NCI-H1417 treated with DMSO at 0.1 percent for 48 hours (cell line): ENCODE data around the gene INTS15.
"Not testable (repeated sequence)": the region's sequence is repeated elsewhere in the genome, so short reads cannot be mapped to it uniquely, and the experiment has no call there.

Experiments
- DNase-seq: peaks from one replicate; lab custom pipeline; 2025; lab: John Stamatoyannopoulos, UW

Gene INTS15

DNA sequence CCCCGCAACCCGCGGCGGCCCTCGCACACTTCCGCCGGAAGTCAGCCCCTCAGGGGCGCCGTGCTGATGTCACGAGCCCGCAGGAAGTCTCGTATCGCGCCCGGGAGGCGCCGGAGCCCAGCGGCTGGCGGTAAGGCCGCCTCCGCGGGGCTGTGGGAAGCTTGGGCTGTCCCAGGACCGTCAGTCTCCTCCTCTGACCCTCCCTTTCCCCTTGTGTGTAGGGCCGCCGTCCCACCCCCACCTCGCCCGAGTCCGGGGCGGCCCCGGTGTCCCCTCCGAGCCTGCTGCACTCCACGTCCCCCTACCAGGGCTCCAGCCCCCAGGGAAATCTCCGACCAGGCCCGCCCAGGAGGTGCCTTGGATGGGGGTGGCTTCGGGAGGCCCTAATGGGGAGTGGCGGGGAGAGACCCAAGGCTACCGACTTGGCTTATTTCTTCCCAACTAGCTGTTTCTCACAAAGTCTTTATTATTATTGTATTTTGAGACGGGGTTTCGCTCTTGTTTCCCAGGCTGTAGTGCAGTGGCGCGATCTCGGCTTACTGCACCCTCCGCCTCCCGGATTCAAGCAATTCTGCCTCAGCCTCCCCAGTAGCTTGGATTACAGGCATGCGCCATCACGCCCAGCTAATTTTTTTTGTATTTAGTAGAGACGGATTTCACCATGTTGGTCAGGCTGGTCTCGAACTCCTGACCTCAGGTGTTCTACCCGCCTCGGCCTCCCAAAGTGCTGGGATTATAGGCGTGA lies 12.3 kb upstream of the INTS15 start, which contains the start of gene ZDHHC4:
ZDHHC4 (plus strand) TSS at position 86 of the 745 bp plus-strand sequence. CDS start 3,108 bp downstream, outside the sequence.
- DNase-seq = peak; percentile 39

DNA sequence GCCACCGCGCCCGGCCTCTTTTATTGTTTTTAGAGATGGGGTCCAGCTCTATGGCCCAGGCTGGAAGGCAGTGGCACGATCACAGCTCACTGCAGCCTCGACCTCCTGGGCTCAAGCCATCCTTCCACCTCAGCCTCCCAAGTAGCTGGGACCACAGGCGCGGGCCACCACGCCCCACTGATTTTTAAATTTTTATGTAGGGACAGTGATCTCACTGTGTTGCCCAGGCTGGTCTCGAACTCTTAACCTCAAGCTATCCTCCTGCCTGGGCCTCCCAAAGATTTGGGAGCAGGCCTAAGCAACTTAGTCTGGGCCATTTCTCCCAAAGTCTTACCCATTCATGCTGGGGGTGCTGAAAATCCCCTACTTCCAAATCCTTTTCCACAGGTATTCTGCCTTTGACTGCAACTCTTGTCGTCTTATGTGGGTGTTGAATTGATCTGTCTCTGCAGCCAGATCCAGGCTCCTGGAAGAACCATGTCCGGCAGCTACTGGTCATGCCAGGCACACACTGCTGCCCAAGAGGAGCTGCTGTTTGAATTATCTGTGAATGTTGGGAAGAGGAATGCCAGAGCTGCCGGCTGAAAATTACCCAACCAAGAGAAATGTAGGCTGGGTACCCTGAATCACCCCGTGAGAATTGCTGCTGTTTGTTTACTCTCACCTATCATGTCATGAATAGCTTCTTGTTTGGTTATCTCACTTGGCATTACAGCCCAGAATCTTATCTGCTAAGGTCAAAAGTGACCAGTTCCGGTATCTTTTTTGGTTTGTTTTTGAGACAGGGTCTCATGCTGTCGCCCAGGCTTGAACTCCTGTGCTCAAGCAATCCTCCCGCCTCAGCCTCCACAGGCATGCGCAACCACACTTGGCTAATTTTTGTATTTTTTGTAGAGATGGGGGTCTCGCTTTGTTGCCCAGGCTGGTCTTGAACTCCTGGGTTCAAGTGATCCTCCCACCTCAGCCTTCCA lies 11.4 kb upstream of the INTS15 start:
- no peak for DNase-seq

DNA sequence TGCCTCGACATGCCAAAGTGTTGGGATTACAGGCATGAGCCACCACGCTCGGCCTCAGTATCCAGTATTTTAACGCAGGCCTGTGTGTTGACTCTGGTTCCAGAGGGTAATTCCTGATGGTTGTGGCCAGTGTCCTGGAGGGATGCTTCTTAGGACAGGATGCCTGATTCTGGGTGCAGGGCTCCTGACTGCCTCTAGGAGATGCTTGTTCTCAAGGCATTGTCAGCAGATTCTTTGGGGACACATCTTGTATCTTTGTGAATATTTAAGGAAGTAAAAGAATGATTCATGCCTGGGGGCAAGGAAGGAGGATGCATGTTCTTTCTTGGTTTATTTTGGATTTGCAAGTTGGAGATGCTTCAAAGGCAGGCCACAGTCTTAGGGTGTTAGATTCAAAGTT lies 10.4 kb upstream of the INTS15 start:
- no peak for DNase-seq

DNA sequence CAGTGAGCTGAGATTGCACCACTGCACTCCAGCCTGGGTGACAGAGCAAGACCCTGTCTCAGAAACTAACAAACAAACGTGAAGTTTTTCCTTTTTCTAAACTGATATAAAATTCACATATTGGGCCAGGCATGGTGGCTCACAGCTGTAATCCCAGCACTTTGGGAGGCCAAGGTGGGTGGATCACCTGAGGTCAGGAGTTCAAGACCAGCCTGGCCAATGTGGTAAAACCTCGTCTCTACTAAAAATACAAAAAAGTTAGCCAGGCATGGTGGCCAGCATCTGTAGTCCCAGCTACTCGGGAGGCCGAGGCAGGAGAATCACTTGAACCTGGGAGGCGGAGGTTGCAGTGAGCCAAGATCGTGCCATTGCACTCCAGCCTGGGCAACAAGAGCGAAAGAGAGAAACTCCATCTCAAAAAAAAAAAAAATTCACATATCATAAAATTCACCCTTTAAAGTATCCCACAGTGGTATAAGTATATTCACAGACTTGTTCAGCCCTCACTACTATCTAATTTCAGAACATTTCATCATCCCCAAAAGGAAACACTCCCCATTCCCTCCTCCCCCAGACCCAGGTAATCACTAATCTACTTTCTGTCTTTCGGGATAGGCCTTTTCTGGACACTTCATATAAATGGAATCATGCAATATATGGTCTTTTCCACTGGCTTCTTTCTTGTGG lies 3.9 kb upstream of the INTS15 start:
- DNase-seq = not testable (repeated sequence)

DNA sequence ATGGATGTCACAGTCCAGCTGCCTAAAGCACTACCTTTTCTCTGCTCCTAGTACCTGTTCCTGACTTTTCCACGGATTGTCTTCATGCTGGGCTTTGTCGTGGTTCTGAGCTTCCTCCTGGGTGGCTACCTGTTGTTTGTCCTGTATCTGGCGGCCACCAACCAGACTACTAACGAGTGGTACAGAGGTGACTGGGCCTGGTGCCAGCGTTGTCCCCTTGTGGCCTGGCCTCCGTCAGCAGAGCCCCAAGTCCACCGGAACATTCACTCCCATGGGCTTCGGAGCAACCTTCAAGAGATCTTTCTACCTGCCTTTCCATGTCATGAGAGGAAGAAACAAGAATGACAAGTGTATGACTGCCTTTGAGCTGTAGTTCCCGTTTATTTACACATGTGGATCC lies 1.3 kb upstream of the INTS15 start:
- DNase-seq = no peak

DNA sequence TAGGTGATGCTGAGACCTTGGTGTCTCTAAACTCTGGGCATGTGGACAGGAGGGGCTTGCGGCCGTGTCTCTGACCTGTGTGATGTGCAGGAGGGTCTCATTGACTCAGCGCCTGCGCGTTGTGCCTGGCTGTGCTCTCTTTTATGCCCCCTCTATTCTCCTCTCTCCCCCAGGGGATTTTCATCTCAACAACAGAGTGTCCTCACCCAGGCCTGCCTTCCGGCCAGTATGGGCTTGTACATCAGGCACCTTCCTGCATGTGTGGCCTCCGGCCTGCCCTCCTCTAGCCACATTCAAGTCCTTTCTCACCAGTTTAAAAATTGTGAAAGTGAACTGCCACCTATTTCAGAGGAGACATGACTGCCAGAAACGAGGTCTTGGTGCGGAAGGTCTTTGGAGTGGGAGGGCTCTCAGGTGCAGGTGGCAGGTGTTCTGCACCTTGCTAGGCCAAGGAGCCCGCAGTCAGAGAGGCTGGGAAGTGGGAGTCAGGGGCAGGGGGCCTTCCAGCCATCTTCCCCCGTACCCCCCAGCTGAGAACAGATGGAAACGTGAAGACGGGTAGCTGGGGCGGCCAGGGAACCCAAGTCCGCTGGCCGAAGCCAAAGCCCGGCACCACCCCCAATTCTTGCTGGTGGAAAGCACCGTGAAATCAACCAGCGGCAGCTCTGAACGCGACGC lies 531 bp upstream of the INTS15 start:
- no peak for DNase-seq

DNA sequence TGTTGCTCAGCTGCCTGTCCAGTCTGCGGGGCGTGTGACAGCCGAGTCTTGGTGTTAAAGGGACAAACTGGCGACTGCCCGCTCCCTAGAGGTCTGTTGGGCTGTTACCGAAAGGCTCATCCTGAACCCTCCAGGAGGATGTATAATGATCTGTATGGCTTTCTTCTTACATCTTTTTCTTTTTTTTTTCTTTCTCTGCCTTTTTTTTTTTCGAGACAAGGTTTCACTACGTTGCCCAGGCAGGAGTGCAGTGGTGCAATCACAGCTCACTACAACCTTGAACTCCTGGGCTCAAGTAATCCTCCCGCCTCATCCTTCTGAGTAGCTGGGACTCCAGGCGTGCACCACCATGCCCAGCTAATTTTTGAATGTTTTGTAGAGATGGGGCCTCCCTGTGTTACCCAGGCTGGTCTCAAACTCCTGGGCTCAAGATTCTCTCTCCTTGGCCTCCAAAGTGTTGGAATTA lies 857 bp downstream of the INTS15 start:
- DNase-seq = no peak

DNA sequence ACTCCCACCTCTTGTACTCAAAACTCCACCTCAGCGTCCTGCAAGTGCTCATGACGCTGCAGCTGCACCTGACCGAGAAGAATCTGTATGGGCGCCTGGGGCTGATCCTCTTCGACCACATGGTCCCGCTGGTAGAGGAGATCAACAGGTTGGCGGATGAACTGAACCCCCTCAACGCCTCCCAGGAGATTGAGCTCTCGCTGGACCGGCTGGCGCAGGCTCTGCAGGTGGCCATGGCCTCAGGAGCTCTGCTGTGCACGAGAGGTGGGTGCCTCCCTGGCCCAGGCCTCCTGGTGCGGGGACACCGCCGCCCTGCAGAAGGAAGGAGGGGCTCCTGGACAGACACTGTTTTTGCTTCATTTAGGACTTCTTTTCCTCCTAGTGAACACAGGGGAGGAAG lies 10.3 kb downstream of the INTS15 start:
- no peak for DNase-seq

DNA sequence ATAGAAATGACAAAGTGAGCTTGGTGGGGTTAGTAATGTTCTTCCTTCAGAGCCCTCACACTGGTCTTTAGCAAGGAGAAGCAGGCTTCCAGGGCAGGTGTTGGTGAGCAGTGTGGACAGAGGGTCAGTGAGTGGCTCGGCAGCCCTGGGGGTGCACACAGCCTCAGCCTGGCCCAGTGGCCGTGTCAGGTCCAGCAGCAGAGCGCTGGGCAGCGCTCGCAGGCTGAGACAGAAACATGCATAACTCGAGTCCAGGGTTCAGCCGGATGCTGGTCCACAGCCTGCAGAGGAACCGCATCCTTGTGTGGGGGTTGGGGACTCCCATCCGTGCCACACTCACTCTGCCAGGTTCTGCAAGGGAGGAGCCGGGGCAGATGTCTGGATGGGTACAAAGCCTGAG lies 14.6 kb downstream of the INTS15 start:
- no peak for DNase-seq

DNA sequence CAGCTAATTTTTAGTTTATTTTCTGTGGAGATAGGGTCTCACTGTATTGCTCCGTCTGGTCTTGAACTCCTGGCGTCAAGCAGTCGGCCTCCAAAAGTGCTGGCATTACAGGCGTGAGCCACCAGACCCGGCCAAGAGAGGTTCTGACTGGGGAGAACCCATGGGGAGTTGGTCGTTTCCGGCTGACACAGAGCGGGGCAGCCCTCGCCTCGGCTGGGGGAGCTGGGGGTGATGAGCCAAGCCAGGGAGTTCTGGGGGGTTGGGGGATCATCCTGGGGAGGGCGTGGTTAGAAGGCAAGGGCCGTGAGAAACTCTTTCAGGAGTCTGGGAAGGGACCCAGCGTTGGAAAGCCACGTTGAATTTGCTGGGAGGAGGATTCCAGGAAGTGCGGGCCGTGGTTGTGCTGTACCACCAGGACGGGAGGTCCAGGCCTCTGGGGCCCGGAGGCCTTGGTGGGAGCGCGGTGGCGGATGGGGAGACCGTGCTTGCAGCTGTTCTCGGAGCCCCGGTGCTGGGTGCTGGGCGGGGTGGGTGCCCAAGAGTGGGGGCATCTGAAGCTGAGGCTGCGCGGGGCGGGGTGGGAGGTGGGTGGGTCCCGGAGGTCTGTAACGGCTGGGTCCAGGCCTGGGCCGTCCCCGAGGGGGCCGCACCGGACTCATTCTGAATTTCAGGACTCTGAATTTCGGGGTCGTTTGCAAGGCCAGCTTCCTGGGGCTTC lies 17.2 kb downstream of the INTS15 start:
- DNase-seq = no peak

DNA sequence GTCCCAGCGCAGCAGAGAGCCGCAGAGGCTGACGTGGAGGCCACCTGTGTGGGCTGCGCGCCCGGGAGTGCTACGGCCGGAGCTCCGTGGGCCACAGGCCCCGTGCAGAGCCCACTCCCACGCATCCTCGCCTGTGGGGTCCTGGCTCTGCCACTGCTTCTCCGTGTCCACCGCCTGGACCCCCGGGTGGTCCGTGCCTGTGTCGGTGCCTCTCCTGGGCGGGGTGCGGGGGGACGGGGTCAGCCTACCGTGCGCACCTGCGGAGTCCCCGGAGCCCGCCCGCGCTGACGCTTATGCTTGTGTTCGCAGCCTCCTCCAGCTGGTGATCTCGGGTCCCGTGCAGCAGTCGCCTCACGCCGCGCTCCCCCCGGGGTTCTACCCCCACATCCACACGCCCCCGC lies 17.8 kb downstream of the INTS15 start:
- DNase-seq = no peak

DNA sequence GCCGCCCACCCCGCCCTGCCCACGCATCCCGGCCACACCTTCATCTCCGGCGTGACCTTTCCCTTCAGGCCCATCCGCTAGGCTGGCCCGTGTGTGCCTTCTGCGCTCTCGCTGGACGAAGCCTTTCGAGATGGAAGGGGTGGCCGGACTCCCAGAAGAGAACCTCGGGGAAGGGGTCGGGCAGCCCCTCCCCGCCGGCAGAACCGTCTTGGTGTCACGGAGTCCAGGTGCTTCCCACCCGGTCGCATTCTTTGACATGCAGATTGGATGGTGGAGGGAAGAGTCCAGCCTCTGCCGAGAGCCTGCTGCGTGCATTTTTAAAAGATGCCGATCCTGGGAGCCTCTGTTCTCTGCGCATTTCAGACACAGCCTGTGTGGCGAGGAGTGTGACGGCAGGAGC lies 18.3 kb downstream of the INTS15 start:
- no peak for DNase-seq

DNA sequence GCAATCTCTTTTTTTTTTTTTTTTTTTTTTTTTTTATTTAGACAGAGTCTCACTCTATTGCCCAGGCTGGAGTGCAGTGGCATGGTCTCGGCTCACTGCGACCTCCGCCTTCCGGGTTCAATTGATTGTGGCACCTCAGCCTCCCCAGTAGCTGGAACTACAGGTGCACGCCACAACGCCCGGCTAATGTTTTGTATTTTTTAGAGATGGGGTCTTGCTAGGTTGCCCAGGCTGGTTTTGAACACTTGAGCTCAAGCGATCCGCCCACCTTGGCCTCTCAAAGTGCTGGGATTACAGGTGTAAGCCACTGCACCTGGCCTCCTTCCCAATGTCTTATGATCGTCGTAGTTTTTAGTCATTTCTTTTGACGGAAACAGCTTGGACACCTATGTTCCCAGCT lies 19.0 kb downstream of the INTS15 start:
- DNase-seq = no peak

DNA sequence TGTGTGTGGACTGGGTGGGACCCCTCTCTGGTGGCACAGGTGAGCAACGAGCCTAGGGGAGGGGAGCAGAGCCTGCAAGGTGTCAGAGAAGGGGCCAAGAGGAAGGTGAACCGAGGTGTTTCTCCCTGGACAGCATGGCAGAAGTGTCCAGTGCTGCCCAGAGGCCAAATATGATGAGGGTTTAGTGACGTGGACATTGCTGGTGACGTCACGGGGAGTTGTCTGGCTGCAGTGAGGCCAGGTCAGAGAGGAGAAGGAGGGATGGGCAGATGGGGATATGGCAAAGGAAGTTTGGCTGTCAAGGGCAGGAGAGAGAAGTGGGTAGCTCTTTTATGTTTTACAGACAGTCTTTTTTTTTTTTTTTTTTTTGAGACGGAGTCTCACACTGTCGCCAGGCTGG lies 23.0 kb downstream of the INTS15 start:
- no peak for DNase-seq

DNA sequence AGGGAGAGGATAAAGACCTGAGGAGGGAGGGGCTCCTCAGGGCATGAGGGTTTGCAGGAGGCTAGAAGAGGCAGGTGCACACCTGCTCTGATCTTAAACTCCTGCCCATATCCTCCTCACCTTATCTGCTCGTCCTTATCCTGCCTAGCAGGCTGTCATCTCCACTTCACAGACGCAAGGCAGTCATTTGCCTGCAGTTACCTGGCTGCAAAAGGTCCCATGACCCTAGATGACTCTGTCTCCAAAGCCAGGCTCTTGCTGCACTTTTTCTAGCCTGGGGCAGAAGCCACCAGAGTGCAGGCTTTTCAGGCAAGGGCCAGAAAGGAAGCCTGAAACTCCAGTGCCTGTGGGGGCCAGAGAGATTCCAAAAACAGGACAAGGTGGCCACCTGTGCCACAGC lies 23.9 kb downstream of the INTS15 start:
- no peak for DNase-seq

DNA sequence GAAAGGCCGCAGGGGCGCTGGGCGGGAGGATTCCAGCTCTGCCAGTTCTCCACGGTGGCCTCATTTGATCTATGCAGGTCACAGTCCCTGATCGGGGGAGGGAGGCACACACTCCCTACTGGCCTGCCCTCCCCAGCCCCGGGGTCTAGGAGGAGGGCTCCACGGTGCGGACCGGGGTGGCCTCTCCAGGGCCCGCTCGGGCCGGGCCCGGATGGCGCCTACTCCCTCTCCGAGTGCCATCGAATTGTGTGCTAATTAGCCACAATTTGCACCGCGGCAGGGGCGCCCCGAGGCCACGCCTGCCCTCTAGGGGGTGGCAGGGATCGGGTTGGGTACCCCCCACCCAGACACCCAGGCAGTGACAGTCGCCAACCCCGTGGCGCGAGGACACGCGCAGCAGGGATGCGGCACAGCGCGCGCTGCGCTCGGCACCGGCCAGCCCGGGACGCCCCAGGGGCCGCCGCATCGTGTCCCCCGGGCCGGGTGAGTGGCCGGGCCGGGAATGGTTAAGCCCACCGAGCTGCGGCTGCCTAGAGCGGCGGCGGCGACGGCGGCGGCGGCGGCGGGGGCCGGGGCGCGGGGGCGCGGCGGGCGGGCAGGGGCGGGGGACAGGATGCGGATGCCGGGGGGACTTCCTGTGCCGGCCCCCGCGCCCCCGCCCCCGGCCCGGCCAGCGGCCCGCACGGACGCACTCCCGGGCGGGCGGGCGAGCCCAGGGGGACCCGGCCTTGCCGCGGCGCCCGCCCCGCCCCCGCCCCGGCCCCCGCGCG lies 25.3 kb downstream of the INTS15 start, which contains the start of gene ZNF853:
ZNF853 (plus strand) TSS at position 658 of the 770 bp plus-strand sequence. CDS start 565 bp downstream, outside the sequence.
- no peak for DNase-seq

DNA sequence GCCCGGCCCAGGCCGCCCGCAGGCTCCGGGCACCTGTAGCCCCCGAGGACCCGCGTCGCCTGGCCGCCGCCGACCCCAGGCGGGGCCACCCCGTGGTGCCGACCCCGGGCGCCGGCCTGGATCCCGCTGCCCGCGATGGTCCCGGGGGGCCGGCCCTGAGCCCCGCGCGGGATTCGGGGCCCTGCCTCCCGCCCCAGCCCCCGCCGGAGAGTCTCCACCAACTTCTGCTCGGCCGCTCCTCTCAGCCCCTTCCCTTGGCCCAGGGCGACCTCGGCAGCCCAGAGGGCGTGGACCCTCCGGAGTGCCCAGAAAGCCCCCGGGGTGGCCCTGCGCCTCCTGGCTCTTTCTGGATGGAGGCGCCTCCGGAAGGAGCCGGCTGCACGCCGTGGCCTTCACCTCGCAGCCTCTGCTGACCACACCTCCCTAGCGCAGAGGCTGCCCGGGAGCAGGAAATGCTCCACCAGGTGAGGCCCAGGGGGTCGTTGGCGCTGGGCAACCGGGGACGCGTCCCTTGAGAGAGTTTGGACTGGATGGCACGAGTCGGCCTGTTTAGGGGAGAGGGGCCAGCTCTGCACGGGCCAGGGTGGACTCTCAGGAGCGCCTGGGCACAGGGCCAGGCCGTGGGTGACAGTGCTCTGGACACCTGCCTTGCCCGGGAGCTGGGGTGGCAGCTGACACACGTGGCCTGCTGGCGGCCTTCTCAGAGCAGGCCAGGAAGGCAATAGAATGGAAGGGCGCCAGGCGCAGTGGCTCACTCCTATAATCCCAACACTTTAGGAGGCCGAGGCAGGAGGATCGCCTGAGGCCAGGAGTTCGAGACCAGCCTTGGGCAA lies 26.1 kb downstream of the INTS15 start:
- no peak for DNase-seq

DNA sequence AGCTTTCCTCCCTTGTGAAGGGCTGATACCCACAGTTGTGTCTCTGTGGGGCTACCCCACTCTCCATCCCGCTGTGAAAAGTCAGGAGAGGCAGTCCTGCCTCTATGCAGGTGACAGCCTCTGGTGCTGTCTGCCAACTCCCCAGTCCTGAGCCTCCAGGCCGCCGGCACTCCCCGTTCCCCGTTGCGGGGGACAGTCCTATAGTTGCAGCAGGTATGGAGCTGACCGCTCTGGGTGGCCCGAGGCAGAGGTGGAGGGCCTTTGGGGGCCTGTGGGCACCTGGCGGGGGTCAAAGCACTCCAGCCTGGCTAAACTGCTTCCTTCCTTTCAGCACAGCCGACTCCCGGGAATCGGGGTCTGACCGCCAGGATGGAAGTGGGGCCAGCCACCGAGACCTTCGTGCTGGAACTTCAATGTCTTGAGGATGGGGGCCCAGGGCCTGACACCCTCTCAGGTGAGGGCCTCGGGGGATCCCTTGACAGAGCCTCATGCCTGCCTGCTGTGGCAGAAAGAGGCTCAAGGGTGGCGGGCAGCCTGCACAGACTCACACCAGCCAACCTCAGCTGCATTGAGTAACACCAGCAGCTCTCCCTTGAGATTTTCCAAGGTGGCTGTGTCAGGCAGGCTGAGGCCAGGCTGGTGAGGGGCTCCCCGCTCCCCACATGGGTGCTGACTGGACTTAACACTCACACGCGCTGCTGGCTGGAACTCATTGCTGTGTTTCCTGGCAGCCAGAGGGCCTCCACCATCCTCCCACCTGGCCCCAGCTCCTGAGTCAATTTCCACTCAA lies 27.2 kb downstream of the INTS15 start:
- no peak for DNase-seq
